ENCODE measurements around the gene ERCC6L. TPM values are rescaled to one million over a fixed set of nuclear protein-coding genes. Genes with fewer than 3 reads are reported as not detected.

ERCC6L gene
- total RNA-seq, 2 donors from 2014 or later = not detected

GRCh38 chrX:72255445-72255844 lies 16.6 kb upstream of the ERCC6L start:
- intact Hi-C loops (cut with DNase I) = no loop called here
- peak; percentile 64 for ATAC-seq
- H3K4me3 ChIP-seq = no peak overlapping the region

GRCh38 chrX:72254816-72255215 lies 16.0 kb upstream of the ERCC6L start:
- Histone ChIP-seq H3K4me1 (no peaks in the 10 kb centered on the region), H3K4me3 (no peak overlapping the region), H3K36me3 (replicated peaks in 1 of 2; ENCODE audit: insufficient read depth in 1 of 2, low read depth in 2 of 2) (no peaks in the 10 kb centered on the region), H3K27ac (no peak overlapping the region), H3K9me3 (no peaks in the 10 kb centered on the region), H3K27me3 (no peaks in the 10 kb centered on the region)
- DNase-seq (no peak), ATAC-seq (no peak)
- TF ChIP-seq CTCF (IDR thresholded peaks at IDR 0.05) (no peak), POLR2A (IDR thresholded peaks at IDR 0.05) (no peak)
- 48% methylated on average over 9 to 11 of the region's 17 CpGs for WGBS, 2 donors
- intact Hi-C loops (cut with DNase I) = no loop called here

More at GRCh38 chrX:72255445-72255844, 16.6 kb upstream of the ERCC6L start:
- WGBS, 2 donors = 1 to 13% methylated on average over 9 to 15 of the region's 24 CpGs
- TF ChIP-seq CTCF (IDR thresholded peaks at IDR 0.05) = no peak
- TF ChIP-seq POLR2A (IDR thresholded peaks at IDR 0.05) = no peak
- H3K36me3 ChIP-seq (replicated peaks in 1 of 2; ENCODE audit: insufficient read depth in 1 of 2, low read depth in 2 of 2) = no peaks in the 10 kb centered on the region
- H3K4me1 ChIP-seq = no peaks in the 10 kb centered on the region
- no peaks in the 10 kb centered on the region for H3K9me3 ChIP-seq
- no peak overlapping the region for H3K27ac ChIP-seq
- H3K27me3 ChIP-seq = no peaks in the 10 kb centered on the region
- peak; percentile 26 to 57 (median 42) for DNase-seq

GRCh38 chrX:72253686-72254085 lies 14.9 kb upstream of the ERCC6L start:
- intact Hi-C loops (cut with DNase I) = no loop called here
- Histone ChIP-seq H3K4me3 (no peak overlapping the region), H3K4me1 (no peaks in the 10 kb centered on the region), H3K9me3 (no peaks in the 10 kb centered on the region), H3K27ac (no peak overlapping the region), H3K27me3 (no peaks in the 10 kb centered on the region), H3K36me3 (replicated peaks in 1 of 2; ENCODE audit: insufficient read depth in 1 of 2, low read depth in 2 of 2) (no peaks in the 10 kb centered on the region)
- ATAC-seq (no peak), DNase-seq (no peak)
- TF ChIP-seq CTCF (IDR thresholded peaks at IDR 0.05) (no peak), POLR2A (IDR thresholded peaks at IDR 0.05) (no peak)

GRCh38 chrX:72247206-72247942 lies 8.5 kb upstream of the ERCC6L start:
- Histone ChIP-seq H3K4me3 (no peak overlapping the region), H3K4me1 (peaks cover 9% of the 10 kb centered on the region), H3K36me3 (replicated peaks in 1 of 2; ENCODE audit: insufficient read depth in 1 of 2, low read depth in 2 of 2) (no peaks in the 10 kb centered on the region), H3K27ac (no peak overlapping the region), H3K27me3 (no peaks in the 10 kb centered on the region), H3K9me3 (no peaks in the 10 kb centered on the region)
- TF ChIP-seq POLR2A (IDR thresholded peaks at IDR 0.05) (no peak), CTCF (IDR thresholded peaks at IDR 0.05) (no peak)
- WGBS, 2 donors = 12% methylated on average over 2 of the region's 2 CpGs; no CpG with 5 or more reads in 1 of the 2 donors
- DNase-seq (peak; percentile 50 to 76 (median 68)), ATAC-seq (peak; percentile 42)
- intact Hi-C loops (cut with DNase I) = no loop called here
